Thoracic aorta (tissue), 2 donors: Measurements from ENCODE around the gene RILPL1. TPM values are rescaled to one million over a fixed set of nuclear protein-coding genes. Genes with fewer than 3 reads are reported as not detected.
A peak's percentile ranks its signal among the peaks of the same experiment; 100 is the strongest.
"Not testable (repeated sequence)": the region's sequence is repeated elsewhere in the genome, so short reads cannot be mapped to it uniquely, and the experiment has no call there.

Source experiments
- ATAC-seq: fragments of 150-250 bp; one replicate; pipeline ENCODE4 v1.8.0; 2017; ENCODE audit warnings: low read depth; ENCODE audit not compliant: insufficient number of reproducible peaks, low FRiP score
- DNase-seq: peaks from one replicate; pipeline ENCODE4 v3.0.0-alpha.2; 2020; ENCODE audit warnings: low spot score
- H3K27ac ChIP-seq, 2 donors: fragments of 200-600 bp; sonication (generic); 1 replicate in 1 of 2; 2 replicates in 1 of 2; pipeline ENCODE4 v1.5.1; 2016; ENCODE audit warnings: mild to moderate bottlenecking in 2 of 2, moderate library complexity in 2 of 2
- H3K27me3 ChIP-seq: fragments of 200-600 bp; sonication (generic); replicated peaks from 2 replicates; pipeline ENCODE4 v1.6.0; 2016; ENCODE audit warnings: mild to moderate bottlenecking; ENCODE audit not compliant: insufficient read depth
- H3K36me3 ChIP-seq: fragments of 200-600 bp; sonication (generic); one replicate; pipeline ENCODE4 v1.5.1; 2016
- H3K4me1 ChIP-seq, 2 donors: fragments of 200-600 bp; sonication (generic); 1 replicate in 1 of 2; 2 replicates in 1 of 2; pipeline versions ENCODE4 v1.5.1 to v1.6.0; 2016; ENCODE audit warnings: low read depth in 2 of 2, mild to moderate bottlenecking in 1 of 2; ENCODE audit not compliant: control insufficient read depth in 1 of 2
- H3K4me3 ChIP-seq: fragments of 200-600 bp; sonication (generic); 2 replicates; pipeline ENCODE4 v1.5.1; 2016; ENCODE audit warnings: mild to moderate bottlenecking
- H3K9me3 ChIP-seq: fragments of 200-600 bp; sonication (generic); 2 replicates; pipeline ENCODE4 v1.5.1; 2016
- total RNA-seq, 2 donors: library from RNA; depleted of rRNA; stranded (reverse); fragments of >200 nt; gene quantifications; one replicate each; pipeline versions ENCODE4 v1.1.0 to v1.2.3, GENCODE V29; 2016
- TF ChIP-seq, protein P1 (sequence below): fragments of 200-600 bp; sonication (generic); IDR thresholded peaks from one replicate; pipeline ENCODE4 v1.5.1; 2019; ENCODE audit warnings: antibody characterized with exemption

Gene RILPL1
- total RNA-seq, 2 donors from 2014 or later, result 29.0 to 49.7 TPM

DNA sequence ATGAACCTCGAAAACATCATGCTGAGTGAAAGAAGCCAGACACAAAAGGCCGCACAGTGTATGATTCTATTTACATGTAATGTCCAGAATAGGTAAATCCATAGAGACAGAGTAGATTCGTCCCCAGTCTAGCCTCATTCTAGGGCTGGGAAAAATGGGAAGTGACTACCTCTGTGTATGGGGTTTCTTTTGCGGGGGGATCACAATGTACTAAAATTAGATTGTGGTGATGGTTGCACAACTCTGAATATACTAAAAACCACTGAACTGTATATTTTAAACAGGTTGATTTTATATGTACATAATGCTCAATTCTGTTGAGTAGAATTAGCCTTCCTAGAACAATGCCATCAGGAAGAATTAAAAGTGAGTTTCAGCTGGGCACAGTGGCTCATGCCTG, 90.7 kb downstream of the RILPL1 start:
- H3K9me3 ChIP-seq, result no peaks in the 10 kb centered on the region
- no peaks in the 10 kb centered on the region for H3K36me3 ChIP-seq
- peaks cover 19 to 31% of the 10 kb centered on the region in 2 donors for H3K4me1 ChIP-seq
- TF ChIP-seq, protein P1, sequence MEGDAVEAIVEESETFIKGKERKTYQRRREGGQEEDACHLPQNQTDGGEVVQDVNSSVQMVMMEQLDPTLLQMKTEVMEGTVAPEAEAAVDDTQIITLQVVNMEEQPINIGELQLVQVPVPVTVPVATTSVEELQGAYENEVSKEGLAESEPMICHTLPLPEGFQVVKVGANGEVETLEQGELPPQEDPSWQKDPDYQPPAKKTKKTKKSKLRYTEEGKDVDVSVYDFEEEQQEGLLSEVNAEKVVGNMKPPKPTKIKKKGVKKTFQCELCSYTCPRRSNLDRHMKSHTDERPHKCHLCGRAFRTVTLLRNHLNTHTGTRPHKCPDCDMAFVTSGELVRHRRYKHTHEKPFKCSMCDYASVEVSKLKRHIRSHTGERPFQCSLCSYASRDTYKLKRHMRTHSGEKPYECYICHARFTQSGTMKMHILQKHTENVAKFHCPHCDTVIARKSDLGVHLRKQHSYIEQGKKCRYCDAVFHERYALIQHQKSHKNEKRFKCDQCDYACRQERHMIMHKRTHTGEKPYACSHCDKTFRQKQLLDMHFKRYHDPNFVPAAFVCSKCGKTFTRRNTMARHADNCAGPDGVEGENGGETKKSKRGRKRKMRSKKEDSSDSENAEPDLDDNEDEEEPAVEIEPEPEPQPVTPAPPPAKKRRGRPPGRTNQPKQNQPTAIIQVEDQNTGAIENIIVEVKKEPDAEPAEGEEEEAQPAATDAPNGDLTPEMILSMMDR, result no peak
- ATAC-seq (no peak), DNase-seq (no peak)
- no peaks in the 10 kb centered on the region for H3K27me3 ChIP-seq
- H3K27ac ChIP-seq, result no peak overlapping the region
- H3K4me3 ChIP-seq, result no peak overlapping the region

GRCh38 chr12:123441523-123442164, 91.9 kb downstream of the RILPL1 start:
- TF ChIP-seq, protein P1, result no peak
- H3K4me1 ChIP-seq, result peaks cover 19 to 29% of the 10 kb centered on the region in 2 donors
- no peaks in the 10 kb centered on the region for H3K36me3 ChIP-seq
- peak overlapping the region in 1 of 2 donors; percentile 27 for H3K27ac ChIP-seq
- ATAC-seq (no peak), DNase-seq (no peak)
- H3K4me3 ChIP-seq, result no peak overlapping the region
- no peaks in the 10 kb centered on the region for H3K9me3 ChIP-seq
- H3K27me3 ChIP-seq, result no peaks in the 10 kb centered on the region

DNA sequence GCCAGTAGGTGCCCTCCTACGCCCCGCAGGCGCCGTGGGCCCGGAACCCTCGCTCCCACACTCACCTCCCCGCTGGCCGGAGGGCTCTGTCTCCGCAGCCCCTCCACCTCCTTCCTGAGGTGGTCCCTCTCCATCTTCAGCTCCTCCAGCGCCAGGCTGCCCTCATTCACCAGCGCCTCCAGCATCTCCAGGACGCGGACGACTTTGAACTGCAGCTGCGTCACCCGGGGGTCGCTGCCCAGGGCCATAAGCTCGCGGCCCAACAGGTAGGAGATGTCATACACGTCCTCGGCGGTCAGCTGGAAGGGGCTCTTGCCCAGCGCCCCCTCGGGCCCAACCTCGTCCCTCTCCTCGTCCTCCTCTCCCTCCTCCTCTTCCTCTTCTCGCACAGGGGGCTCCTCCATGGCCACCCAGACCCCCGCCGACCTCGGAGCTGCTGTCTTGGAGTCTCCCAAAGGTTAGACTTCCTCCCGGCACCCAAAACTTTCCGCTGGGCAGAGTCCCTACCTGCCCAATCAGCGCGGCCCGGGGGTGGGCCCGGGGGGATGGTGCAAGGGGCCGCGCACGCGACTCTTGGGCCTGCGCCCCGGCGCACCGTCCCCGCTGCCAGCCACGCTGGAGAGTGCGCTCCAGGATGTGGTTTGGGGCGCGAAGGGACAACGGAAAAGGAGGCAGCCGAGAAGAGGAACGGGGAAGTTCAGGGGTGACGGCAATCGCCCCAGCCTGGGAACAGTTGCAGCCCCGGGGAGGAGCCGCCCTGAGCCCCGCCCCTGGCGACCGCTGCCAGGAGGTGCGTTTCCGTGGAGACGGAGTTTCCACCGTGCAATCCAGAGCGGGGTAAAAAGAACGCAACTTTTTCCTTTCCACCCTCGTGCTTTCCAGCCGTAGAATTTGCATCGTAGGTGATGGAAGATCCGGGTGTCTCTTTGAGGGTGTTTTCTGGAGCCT, 97.2 kb downstream of the RILPL1 start, which contains the start of gene RILPL2:
TSS of gene RILPL2 (minus strand) at position 668 of the 948 bp plus-strand sequence. CDS start at position 404, 264 bp downstream.
- Histone ChIP-seq H3K36me3 (no peaks in the 10 kb centered on the region), H3K4me3 (peak within 1 kb of the TSS; percentile 85), H3K9me3 (no peaks in the 10 kb centered on the region), H3K4me1 (peaks cover 28 to 37% of the 10 kb centered on the region in 2 donors), H3K27ac (peak within 1 kb of the TSS; percentile 84 to 90), H3K27me3 (no peaks in the 10 kb centered on the region)
- peak; percentile 55 for DNase-seq
- TF ChIP-seq, protein P1, result peak; percentile 27
- ATAC-seq, result peak; percentile 79

GRCh38 chr12:123435636-123436016, 97.9 kb downstream of the RILPL1 start:
- Histone ChIP-seq H3K4me3 (peak overlapping the region; percentile 85), H3K27me3 (no peaks in the 10 kb centered on the region), H3K36me3 (no peaks in the 10 kb centered on the region), H3K27ac (peak overlapping the region; percentile 84 to 90), H3K4me1 (peaks cover 28 to 37% of the 10 kb centered on the region in 2 donors), H3K9me3 (no peaks in the 10 kb centered on the region)
- TF ChIP-seq, protein P1, result no peak
- ATAC-seq, result no peak
- no peak for DNase-seq

- Histone ChIP-seq H3K9me3 (no peaks in the 10 kb centered on the region), H3K27me3 (no peaks in the 10 kb centered on the region), H3K4me1 (peaks cover 28 to 37% of the 10 kb centered on the region in 2 donors), H3K36me3 (peaks cover 12% of the 10 kb centered on the region), H3K27ac (peak overlapping the region; percentile 52 to 84), H3K4me3 (peak overlapping the region; percentile 85)
- DNase-seq (no peak), ATAC-seq (no peak)
- TF ChIP-seq, protein P1, result no peak
Measured at GRCh38 chr12:123433615-123434014, 99.9 kb downstream of the RILPL1 start.

GRCh38 chr12:123431951-123432817, 101.3 kb downstream of the RILPL1 start:
- H3K27me3 ChIP-seq, ATAC-seq, DNase-seq, H3K9me3 ChIP-seq: not testable (repeated sequence)
- Histone ChIP-seq H3K27ac (peak overlapping the region; percentile 52 to 84), H3K4me3 (peak overlapping the region; percentile 85), H3K36me3 (peaks cover 25% of the 10 kb centered on the region), H3K4me1 (peaks cover 28 to 37% of the 10 kb centered on the region in 2 donors)
